ENCODE measurements around the gene NUMBL.
"Not testable (repeated sequence)": the region's sequence is repeated elsewhere in the genome, so short reads cannot be mapped to it uniquely, and the experiment has no call there.

The NUMBL gene

GRCh38 chr19:40690050-40690692 is at the start of gene NUMBL:
TSS of gene NUMBL (minus strand) at chr19:40690651. CDS start at chr19:40690483, 168 bp downstream.
- DNase-seq (ENCODE audit: low spot score), result no peak

DNA sequence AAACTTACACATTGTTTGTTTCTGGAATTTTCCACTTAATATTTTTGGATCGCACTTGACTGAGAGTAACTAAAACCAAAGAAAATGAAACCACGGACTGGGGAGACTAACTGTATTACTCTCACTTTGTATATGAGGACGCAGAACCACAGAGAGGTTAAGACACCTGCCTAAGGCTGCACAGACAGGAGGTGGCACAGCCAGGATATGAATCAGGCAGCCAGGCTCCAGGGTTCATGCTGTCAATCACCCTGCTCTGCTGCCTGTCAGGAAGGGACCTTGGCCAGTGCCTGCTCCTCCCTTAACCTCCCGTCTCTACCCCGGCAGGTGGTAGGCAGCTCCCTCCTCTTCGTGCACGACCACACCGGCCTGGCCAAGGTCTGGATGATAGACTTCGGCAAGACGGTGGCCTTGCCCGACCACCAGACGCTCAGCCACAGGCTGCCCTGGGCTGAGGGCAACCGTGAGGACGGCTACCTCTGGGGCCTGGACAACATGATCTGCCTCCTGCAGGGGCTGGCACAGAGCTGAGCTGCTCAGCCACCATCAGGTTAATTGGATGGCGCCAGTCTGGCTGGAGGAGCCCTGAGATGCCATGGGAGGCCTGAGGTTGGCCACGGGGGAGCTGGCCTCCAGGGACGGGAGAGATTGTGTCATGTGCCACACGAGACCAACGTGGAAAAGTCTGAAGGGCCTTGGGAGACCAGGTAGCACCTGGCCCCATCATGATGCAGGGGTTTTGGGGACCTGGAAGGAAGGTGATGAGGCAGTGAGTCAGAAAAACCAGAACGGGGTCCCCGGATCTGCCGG is 48.8 kb upstream of the NUMBL start:
- no peak for DNase-seq (ENCODE audit: low spot score)

- no peak for DNase-seq (ENCODE audit: low spot score)
Measured at GRCh38 chr19:40737102-40737644, 46.7 kb upstream of the NUMBL start.

DNA sequence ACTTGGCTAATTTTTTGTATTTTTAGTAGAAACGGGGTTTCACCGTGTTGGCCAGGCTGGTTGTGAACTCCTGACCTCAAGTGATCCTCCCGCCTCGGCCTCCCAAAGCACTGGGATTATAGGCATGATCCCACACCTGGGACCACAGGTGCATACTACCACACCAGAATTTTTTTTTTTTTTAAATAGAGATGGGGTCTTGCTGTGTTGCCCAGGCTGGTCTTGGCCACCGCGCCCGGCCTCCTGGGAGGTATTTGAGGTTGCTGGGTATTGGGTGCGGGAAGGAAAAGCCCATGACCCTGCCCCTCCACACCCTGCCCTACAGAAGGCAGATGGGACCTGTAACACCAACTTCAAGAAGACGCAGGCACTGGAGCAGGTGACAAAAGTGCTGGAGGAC is 46.2 kb upstream of the NUMBL start:
- no peak for DNase-seq (ENCODE audit: low spot score)

DNA sequence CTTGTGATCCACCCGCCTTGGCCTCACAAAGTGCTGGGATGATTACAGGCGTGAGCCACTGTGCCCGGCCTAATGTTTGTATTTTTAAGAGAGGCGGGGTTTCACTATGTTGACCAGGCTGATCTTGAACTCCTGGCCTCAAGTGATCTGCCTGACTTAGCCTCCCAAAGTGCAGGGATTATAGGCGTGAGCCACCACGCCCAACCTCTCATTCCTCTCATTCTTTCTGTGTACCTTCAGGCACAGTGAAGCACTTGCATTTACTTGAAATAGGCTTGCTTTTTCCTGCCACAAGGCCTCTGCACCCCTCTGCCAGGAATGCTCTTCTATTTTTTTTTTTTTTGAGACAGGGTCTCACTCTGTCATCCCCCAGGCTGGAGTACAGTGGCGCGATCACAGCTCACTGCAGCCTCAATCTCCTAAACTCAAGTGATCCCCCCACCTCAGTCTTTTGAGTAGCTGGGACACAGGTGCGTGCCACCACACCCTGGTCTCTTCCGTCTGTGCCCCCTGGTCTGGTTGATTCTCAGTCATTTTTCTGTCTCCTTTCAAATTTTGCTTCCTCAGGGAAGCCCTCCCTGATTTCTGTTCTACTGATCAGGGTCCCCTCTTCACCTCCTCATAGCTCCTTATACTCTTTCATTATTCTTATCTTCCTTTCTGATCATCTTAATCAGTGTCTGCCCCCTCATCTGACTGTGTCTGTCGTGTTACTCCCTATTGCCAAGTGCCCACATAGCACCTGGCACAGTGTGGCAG is 44.7 kb upstream of the NUMBL start:
- no peak for DNase-seq (ENCODE audit: low spot score)

DNA sequence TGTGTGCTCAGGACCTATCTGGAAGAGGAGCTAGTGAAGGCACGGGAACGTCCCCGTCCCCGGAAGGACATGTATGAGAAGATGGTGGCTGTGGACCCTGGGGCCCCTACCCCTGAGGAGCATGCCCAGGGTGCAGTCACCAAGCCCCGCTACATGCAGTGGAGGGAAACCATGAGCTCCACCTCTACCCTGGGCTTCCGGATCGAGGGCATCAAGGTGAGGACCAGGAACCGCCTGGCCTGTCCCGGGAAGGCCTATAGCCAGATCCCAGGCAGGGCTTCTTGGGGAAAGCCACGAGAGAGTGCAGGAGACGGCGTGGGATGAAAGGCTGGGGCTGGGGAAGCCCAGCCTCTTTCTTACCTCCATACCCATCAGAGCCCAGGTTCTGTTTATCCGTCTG is 42.7 kb upstream of the NUMBL start:
- no peak for DNase-seq (ENCODE audit: low spot score)

DNA sequence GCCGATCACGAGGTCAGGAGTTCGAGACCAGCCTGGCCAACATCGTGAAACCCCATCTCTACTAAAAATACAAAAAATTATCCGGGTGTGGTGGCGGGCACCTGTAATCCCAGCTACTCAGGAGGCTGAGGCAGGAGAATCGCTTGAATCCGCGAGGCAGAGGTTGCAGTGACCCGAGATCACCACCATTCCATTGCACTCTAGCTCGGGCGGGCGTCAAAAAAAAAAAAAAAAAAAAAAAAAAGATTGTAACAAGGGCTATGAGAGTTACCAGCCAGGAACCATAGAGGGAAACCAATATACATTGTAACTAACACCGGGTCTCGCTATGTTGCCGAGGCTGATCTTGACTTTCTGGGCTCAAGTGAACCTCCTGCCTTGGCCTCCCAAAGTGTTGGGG is 41.9 kb upstream of the NUMBL start:
- not testable (repeated sequence) for DNase-seq (ENCODE audit: low spot score)

- DNase-seq (ENCODE audit: low spot score), result not testable (repeated sequence)
Measured at GRCh38 chr19:40730065-40730464, 39.6 kb upstream of the NUMBL start.

DNA sequence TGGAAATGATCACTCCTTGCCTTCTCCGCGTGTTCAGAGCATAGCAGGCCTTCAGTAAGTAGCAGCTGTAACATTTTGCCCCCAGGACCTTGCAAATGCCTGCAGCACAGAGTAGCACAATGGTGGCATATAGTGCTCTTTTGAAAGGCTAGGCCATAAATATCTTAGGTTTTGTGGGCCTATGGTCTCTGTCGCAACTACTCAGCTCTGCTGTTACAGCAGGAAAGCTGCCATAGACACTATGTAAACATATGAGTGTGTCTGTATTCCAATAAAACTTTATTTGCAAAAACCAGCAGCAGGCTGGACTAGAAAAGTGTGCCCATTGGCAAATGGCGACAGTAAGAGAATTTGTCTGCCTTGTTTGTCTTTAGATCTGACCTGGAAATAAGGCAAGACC is 35.8 kb upstream of the NUMBL start:
- no peak for DNase-seq (ENCODE audit: low spot score)

GRCh38 chr19:40724855-40725254 is 34.4 kb upstream of the NUMBL start:
- no peak for DNase-seq (ENCODE audit: low spot score)

GRCh38 chr19:40724315-40724714 is 33.9 kb upstream of the NUMBL start:
- DNase-seq (ENCODE audit: low spot score), result no peak

GRCh38 chr19:40723661-40724254 is 33.3 kb upstream of the NUMBL start:
- DNase-seq (ENCODE audit: low spot score), result no peak

GRCh38 chr19:40721936-40722661 is 31.6 kb upstream of the NUMBL start:
- DNase-seq (ENCODE audit: low spot score), result no peak

DNA sequence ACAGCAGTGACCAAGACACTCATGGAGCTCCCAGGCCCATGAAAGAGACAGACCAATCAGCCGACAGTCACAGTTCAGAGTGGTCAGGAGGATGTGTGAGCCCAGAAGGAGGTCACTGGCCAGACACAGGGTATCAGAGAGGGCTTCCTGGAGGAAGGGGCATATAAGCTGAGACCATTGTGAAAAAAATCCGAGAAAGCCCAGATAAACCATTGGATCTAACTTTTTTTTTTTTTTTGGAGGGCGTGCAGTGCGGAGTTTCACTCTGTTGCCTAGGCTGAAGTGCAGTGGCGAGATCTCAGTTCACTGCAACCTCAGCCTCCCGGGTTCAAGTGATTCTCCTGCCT is 30.7 kb upstream of the NUMBL start:
- DNase-seq (ENCODE audit: low spot score), result no peak

GRCh38 chr19:40719414-40719894 is 29.0 kb upstream of the NUMBL start:
- no peak for DNase-seq (ENCODE audit: low spot score)

GRCh38 chr19:40718774-40719391 is 28.4 kb upstream of the NUMBL start:
- DNase-seq (ENCODE audit: low spot score), result no peak

DNA sequence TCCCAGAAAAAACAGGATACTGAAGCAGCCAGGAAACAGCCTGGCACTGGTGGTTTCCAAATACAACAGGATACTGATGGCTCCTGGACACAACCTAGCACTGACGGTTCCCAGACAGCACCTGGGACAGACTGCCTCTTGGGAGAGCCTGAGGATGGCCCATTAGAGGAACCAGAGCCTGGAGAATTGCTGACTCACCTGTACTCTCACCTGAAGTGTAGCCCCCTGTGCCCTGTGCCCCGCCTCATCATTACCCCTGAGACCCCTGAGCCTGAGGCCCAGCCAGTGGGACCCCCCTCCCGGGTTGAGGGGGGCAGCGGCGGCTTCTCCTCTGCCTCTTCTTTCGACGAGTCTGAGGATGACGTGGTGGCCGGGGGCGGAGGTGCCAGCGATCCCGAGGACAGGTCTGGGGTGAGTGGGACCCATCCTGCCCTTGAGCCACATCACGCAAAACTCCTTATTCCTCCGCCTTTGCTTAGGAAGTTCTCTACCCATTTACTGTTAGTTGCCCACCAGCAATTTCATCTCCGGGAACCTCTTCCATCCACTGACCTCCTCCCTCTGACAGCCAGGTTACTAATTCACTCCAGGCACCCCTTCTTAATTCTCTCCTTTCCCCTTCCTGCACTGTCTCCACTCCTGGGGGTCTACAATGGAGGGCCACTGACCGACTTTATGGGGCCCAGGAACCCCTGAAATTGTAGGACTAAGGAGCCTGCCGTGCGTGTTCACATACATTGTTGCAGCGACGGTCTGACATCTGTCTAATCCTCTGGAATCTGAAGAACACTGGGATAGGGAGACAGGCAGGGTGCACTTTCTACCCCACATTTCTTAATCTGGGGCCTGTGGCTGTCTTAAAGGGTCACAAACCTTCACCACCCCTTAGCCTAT is 27.7 kb upstream of the NUMBL start:
- DNase-seq (ENCODE audit: low spot score), result no peak

DNA sequence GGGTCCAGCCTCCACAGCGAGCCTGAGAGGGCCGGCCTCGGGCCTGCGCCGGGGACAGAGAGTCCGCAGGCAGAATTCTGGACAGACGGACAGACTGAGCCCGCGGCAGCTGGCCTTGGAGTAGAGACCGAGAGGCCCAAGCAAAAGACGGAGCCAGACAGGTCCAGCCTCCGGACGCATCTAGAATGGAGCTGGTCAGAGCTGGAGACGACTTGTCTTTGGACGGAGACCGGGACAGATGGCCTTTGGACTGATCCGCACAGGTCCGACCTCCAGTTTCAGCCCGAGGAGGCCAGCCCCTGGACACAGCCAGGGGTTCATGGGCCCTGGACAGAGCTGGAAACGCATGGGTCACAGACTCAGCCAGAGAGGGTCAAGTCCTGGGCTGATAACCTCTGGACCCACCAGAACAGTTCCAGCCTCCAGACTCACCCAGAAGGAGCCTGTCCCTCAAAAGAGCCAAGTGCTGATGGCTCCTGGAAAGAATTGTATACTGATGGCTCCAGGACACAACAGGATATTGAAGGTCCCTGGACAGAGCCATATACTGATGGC is 27.0 kb upstream of the NUMBL start:
- DNase-seq (ENCODE audit: low spot score), result no peak

GRCh38 chr19:40716482-40717324 is 26.3 kb upstream of the NUMBL start, which contains the start of the genes COQ8B and ITPKC:
TSS of gene COQ8B (minus strand) at chr19:40716886. CDS start at chr19:40714632, 2,254 bp downstream.
TSS of gene ITPKC (plus strand) at chr19:40717112. CDS start at chr19:40717136, 24 bp downstream.
- peak; percentile 97 for DNase-seq (ENCODE audit: low spot score)

All from CD4-positive, alpha-beta T cell treated with Interleukin-6 at 100 ng/mL for 8 hours (primary cell).